ENCODE data around the gene ICAM1. TPM values are rescaled to one million over a fixed set of nuclear protein-coding genes. Genes with fewer than 3 reads are reported as not detected.

ICAM1 gene
- total and polyA plus RNA-seq, 8 donors, result 15.4 to 497 (median 18.3) TPM

DNA sequence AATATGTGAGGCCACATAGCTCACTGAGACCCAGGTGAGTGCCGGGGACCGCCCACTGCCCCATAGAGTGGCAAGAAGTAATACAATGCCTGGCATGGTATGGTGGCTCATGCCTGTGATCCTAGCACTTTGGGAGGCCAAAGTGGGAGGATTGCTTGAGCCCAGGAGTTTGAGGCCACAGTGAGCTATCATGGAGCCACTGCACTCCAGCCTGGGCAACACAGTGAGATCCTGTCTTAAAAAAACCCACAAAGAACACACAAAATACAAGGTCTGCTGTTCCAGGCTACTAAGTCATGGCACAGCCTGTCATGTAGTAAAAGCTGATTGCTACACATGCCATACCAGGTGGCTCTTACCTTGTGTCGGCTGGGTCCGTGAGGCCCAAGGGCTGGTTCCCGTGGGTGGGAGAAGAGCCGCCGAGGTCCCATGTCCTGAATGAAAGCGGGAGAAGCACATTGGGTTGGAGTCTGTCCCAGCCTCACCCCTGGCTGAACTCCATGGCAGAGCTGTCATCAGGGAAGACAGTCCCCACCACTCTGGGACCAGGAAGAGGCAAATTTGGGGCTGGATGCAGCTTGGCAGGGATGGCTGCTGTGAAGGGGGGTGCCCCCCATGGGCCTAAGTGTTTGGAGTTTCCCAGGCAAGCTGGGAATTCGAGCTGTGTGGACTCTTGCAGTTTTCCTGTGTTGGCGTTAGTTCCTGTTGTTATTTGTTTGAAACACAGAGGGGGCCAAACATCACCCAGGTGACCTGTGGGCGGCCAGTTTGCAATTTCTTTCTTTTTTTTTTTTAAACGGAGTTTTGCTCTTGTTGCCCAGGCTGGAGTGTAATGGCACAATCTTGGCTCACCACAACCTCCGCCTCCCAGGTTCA, 48.1 kb downstream of the ICAM1 start:
- H3K36me3 ChIP-seq, result peaks cover 0 to 81% of the 10 kb centered on the region in 2 donors

DNA sequence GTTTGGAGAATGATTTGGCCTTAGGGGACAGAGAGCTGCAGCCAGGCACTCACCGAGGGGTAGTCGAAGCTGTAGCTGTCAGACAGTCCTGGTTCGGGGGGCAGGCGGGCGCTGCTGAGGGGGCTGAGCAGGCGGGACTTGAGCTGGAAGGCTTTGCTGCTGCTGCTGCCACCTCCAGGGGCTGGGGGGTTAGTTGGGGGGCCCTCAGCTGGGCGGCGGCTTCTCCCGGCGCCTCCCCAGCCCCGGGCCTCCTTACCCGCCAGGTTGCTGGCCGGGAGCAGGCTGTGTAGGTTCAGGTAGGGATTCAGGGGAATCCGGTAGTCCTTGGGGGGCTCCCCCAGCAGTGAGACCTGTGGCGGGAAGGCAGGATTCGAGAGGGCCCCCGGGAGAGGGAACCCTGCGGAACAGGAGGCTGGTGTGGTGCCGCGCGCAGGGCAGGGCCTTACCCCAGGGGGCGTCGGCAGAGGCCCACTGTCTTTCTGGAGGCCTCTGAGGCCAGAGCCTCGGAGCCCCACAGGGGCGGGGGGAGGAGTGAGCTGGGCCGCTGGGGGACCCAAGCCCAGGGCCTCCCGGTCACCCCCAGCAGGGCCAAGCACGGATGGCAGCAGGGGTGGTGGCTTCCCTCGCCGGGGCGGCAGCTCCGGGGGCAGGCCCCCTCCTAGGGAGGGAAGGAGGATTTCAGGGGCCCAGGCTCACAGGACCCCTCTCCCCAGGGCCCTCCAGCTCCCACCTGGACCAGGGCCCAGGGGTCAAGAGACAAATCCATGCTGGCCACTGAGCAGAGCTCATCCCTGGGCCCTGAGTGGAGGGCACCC, 49.9 kb downstream of the ICAM1 start:
- ATAC-seq, result no peak
- Histone ChIP-seq H3K4me1 (peaks cover 4 to 6% of the 10 kb centered on the region in 2 donors), H3K27me3 (no peaks in the 10 kb centered on the region), H3K4me3 (no peak overlapping the region), H3K36me3 (peaks cover 3 to 98% of the 10 kb centered on the region in 2 donors), H3K27ac (no peak overlapping the region), H3K9me3 (no peaks in the 10 kb centered on the region)
- TF ChIP-seq, protein P1, sequence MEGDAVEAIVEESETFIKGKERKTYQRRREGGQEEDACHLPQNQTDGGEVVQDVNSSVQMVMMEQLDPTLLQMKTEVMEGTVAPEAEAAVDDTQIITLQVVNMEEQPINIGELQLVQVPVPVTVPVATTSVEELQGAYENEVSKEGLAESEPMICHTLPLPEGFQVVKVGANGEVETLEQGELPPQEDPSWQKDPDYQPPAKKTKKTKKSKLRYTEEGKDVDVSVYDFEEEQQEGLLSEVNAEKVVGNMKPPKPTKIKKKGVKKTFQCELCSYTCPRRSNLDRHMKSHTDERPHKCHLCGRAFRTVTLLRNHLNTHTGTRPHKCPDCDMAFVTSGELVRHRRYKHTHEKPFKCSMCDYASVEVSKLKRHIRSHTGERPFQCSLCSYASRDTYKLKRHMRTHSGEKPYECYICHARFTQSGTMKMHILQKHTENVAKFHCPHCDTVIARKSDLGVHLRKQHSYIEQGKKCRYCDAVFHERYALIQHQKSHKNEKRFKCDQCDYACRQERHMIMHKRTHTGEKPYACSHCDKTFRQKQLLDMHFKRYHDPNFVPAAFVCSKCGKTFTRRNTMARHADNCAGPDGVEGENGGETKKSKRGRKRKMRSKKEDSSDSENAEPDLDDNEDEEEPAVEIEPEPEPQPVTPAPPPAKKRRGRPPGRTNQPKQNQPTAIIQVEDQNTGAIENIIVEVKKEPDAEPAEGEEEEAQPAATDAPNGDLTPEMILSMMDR (IDR thresholded peaks at IDR 0.05), result no peak
- no peak for DNase-seq
- intact Hi-C loops (cut with DNase I), result no loop called here

More for the DNA sequence above, 48.1 kb downstream of the ICAM1 start:
- Histone ChIP-seq H3K27me3 (no peaks in the 10 kb centered on the region), H3K4me3 (no peak overlapping the region), H3K9me3 (no peaks in the 10 kb centered on the region), H3K27ac (no peak overlapping the region), H3K4me1 (peaks cover 4 to 19% of the 10 kb centered on the region in 2 donors)
- intact Hi-C loops (cut with DNase I), result no loop called here
- DNase-seq (no peak), ATAC-seq (no peak)
- TF ChIP-seq, protein P1 (IDR thresholded peaks at IDR 0.05), result no peak

DNA sequence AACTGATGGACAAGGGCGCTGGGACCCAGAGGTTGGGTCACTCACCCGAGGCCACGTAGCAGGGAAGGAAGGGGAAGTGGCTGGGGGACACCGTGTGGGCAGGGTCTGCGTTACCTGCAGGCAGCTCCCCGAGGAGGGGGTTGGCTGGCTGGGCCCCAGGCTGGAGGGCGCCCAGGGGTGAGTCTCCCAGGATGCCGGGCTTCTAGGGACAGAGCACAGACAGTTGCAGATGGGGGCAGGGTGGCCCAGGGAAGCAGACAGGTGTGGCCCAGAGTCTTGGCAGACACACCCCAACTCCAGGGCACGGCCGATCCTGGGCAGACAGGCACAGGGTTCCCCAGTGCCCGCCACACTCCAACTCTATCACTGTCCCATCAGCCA, 50.5 kb downstream of the ICAM1 start:
- intact Hi-C loops (cut with DNase I), result no loop called here
- Histone ChIP-seq H3K36me3 (peaks cover 3 to 100% of the 10 kb centered on the region in 2 donors), H3K4me1 (peaks cover 0 to under 1% of the 10 kb centered on the region in 2 donors), H3K4me3 (no peak overlapping the region), H3K27me3 (no peaks in the 10 kb centered on the region), H3K9me3 (no peaks in the 10 kb centered on the region), H3K27ac (no peak overlapping the region)
- ATAC-seq (no peak), DNase-seq (no peak)
- TF ChIP-seq, protein P1 (IDR thresholded peaks at IDR 0.05), result no peak

DNA sequence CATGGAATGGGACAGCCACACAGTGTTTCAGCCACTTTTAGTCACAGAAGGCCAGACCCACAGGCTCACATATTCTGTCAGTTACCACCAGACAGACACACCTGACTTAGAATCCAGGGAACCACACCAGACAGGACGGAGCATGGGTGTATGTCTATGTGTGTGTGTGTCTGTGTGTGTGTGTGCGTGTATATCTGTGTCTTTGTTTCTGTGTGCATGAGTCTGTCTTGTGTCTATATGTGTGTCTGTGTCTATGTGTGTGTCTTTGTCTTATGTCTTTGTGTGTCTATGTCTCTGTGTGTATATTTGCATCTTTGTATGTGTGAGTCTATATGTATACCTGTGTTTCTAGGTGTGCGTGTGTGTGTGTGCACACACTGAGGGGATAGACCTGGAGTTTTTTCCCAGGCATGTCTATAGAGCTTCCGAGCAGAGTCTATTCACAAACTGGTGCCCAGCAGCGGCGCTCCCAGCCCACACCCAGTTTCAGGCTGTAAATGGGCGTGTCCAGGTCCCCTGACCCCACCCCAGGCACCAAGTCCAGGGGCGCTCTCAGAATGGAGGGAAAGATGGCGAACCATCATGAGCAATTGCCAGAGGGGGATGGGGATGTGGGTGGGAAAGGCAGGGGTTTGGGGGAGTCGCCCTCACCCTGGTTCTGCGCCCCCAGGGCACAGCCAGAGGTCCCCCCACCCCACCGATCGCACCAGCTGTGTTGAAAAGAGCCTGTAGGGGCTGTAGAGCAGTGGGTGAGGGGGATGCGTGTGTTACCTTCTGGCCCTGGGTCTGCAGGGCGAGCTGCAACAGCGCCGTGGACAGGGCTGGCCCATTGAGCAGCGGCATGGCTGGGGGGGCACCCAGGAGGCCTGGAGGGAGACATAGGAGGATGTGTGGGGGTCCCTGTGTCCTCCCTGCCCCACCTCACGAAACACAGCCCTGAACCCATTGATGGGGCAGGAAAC, 51.2 kb downstream of the ICAM1 start:
- no peak for DNase-seq
- Histone ChIP-seq H3K9me3 (no peaks in the 10 kb centered on the region), H3K4me3 (no peak overlapping the region), H3K36me3 (peaks cover 3 to 100% of the 10 kb centered on the region in 2 donors), H3K4me1 (no peaks in the 10 kb centered on the region), H3K27me3 (no peaks in the 10 kb centered on the region), H3K27ac (no peak overlapping the region)
- TF ChIP-seq, protein P1 (IDR thresholded peaks at IDR 0.05), result no peak
- ATAC-seq, result no peak
- intact Hi-C loops (cut with DNase I), result no loop called here
